IPS DF 4.7 (cell line): ENCODE results near the gene PSME3IP1.

Experiments
- DNase-seq: peaks from one replicate; pipeline ENCODE4 v3.0.0-alpha.2; 2013; ENCODE audit warnings: low spot score; ENCODE audit errors: extremely low read depth

Gene PSME3IP1

DNA sequence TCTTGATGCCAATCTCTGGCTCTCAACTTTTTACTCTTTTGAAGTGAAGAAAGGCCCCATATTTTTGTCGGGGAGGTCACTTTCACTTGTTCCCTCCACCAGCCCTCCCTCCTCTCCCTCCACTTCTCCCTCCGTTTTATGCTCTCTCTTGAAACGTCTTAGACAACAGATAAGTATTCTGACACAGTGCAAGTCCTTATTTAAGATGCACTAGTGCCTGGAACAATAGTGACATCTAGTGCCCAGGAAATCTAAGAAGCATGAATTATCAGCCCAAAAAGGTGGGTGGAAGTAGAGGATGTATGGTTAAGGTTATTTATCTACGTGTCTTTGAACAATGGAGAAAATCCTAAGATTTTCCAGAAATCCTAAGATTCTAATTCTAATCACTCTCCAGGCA, 17.9 kb downstream of the PSME3IP1 start:
- DNase-seq = no peak

- no peak for DNase-seq
Measured at GRCh38 chr16:57167538-57167937, 18.3 kb downstream of the PSME3IP1 start.

DNA sequence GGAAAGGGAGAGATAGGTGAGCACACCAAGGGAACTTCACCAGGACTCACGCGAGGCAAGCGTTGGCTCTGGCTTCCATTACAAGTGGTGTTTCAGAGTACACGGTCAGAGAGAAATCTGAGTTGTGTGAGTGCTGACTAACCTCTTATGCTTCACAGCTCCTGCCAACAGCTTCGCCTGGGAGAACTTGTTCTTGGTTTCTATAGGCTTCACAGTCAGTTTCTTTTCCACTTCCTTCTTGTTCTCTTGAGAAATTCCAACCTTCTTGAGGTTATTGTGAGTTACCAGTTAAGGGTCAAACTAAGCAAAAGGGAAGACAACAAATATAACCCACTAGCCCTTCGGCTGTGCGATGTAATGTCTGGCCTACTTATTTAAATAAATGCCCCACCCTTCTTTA, 18.9 kb downstream of the PSME3IP1 start:
- no peak for DNase-seq

DNA sequence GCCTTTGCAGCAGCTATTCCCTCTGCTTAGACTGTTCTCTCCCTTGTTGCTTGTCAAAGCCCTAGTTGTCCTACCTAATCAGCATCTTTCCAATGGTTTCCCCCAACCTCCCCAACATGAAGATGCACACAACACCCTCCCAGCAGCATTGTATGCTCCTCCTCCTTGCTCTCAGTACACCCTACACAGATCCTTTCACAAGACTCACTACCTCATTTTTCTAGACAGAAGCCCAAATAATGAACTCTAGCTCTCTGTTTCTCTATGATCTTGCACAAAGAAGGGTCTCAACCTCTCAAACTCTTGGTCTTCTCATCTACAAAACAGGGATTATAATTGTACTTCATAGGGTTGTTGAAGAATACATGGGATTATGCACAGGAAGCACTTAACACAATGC, 19.4 kb downstream of the PSME3IP1 start:
- DNase-seq = no peak

- no peak for DNase-seq
Measured at GRCh38 chr16:57165938-57166337, 19.9 kb downstream of the PSME3IP1 start.

GRCh38 chr16:57165483-57165882, 20.4 kb downstream of the PSME3IP1 start:
- DNase-seq = no peak

GRCh38 chr16:57163842-57164241, 22.0 kb downstream of the PSME3IP1 start:
- no peak for DNase-seq

DNA sequence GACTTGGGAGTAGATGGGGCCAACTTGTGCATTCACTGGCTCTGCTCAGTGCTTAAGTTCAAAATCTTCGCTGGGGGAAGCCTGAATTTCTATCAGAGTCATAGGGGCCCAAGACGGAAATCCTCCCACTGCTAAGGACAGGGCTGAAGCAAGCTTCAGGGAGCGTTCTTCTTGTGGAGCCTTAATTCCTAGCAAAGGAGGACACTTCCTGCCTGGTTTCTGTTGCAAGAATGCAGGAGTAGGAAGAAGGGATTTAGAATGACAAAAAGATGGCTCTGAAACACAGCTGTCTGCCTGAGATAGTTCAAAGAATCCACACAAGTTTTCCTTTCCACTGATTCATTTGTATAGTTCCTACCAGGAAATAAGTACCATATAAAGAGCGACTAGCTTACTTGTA, 26.4 kb downstream of the PSME3IP1 start:
- DNase-seq = no peak

- no peak for DNase-seq
Measured at GRCh38 chr16:57157533-57157932, 28.3 kb downstream of the PSME3IP1 start.

DNA sequence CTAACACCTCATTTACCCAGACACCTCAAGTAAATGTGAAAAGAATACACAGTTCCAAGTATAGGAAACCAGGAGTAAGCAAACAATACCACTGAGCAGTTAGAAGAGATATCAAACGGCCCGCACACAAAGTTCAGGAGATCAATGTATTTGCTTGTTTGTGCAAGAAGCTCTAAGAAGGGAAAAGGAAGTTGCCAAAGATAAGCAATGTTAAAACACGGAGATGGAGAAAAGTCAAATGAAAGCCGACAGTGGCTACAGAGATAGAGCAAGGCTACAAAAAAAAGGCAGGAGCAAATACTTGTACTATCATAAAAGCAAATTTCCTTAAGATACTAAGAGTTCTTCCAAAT, 29.5 kb downstream of the PSME3IP1 start:
- DNase-seq = no peak

DNA sequence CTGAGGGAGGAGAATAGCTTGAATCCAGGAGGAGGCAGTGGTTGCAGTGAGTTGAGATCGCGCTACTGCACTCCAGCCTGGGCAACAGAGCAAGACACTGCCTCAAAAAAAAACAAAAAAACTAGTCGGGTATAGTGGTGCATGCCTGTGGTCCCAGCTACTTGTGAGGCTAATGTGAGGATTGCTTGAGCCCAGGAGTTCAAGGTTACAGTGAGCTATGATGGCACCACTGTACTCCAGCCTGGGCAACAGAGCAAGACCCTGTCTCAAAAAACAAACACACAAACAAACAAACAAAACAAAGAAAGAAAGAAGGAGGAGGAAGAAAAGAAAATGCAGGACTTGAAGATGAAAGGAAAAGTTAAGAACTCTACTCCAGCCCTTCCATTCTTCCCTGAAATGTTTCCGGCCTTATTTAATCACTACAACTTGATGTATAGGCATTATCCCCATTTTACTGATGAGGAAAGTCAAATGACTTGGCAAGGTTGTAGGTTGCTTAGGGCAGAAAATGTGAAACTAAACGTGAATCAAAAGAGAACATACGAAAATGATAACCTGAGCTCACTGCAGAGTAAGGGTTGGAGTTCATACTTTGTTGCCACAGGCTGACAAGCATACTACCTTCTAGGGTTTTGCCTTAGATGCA, 30.0 kb downstream of the PSME3IP1 start:
- DNase-seq = no peak

DNA sequence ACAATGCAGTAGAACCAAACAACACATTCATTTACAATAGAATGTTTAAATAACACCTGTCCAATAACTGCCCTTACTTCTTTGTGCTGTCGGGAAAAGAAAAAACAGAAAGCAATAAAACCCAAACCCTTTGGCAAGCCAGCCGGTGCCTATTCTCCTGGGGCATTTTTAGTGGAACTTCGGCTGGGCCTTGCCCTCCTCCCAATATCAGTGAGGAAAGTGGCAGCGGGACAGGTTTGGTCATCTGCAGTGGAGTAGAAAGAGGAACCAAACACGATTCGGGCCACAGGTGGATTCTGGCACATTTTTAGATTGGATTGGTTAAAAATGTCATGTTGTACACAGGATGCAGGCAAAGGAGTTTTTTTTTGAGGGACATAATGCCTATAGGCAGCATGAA, 32.0 kb downstream of the PSME3IP1 start:
- no peak for DNase-seq

- DNase-seq = no peak
Measured at GRCh38 chr16:57152096-57153093, 33.4 kb downstream of the PSME3IP1 start.

DNA sequence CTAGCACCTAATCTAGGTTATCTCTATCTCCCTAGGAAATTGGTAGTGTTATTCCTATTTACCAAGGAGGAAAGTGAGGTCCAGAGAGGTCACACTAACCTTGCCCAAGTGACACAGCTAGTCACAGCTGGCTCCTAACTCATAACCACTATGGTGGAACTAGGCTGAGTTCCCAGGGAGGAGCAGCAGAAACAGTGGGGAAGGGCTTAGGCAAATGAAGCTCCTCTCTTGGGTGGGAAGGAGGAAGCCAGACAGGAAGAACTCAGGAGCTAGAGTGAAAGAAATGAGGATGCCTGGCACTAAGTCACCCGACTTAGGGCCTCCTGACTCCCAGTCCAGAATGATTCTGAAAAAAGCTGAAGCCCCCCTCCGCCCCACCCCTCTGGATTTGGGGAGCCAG, 34.5 kb downstream of the PSME3IP1 start:
- no peak for DNase-seq

DNA sequence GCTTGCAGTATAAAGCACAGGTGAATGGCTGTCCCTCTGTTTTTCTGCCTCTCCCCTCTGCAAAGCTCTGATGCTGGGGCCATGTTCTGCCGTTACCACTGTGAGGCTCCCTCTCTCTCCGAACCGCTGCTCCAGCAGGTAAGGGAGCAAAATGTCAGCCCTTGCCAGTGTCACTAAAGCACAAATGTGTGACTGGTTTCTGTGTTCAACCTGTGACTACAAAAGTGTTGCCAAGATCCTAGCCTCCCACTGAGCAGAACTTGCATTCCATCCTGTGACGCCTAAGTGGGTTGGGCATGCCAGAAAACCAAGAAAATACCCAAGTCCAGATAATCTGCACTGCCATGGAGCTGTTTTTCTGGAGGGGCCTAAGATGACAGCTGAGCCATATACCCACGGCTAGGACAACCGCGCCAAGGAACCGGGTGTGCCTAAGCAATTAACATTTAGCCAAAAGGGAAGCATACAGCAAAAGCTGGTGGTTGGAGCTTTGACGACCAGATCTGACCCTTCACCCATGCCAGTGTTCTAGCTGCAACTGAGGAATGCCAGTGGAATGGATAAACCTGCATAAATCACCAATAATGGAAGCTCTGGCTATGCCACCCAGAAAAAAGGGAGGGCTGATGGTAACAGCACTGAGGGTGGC, 35.0 kb downstream of the PSME3IP1 start:
- DNase-seq = no peak

DNA sequence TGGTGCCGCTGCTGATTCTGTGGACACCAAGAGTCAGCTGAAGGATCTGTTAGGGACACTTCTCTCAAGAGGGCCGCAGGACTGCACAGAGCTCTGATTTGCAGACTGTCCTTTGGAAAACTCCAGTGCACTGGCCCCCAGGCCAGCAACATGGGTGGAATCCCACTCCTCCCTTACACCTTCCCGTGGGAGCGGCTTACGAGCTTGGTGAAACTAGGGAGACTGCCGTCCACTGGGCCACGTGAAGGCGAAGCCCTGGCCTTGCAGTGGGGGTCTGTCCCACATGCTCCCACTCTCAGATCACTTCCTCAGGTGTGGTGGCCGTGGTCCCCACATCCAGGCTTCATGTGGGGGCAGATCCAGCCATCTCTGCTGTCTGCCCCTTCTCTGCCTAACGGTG, 36.4 kb downstream of the PSME3IP1 start:
- DNase-seq = no peak

DNA sequence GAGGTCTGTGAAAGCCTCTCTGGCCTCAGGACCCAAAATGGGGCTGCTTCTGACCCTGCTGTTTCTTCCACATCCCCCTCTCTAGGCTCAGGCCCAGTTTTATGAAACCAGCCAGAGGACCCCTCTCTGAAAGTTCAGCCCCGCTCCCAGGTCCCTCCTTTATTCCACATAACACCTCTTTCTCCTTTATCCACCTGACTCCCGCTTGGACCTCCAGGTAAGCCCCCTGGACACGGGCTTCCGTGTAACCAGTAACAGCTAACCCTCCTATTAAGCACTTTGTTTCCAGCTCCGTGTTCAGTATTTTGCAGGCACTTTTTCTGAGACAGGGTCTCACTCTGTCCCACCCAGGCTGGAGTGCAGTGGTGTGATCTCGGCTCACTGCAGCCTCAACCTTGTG, 37.4 kb downstream of the PSME3IP1 start:
- DNase-seq = no peak

- DNase-seq = no peak
Measured at GRCh38 chr16:57147381-57148221, 38.2 kb downstream of the PSME3IP1 start.

DNA sequence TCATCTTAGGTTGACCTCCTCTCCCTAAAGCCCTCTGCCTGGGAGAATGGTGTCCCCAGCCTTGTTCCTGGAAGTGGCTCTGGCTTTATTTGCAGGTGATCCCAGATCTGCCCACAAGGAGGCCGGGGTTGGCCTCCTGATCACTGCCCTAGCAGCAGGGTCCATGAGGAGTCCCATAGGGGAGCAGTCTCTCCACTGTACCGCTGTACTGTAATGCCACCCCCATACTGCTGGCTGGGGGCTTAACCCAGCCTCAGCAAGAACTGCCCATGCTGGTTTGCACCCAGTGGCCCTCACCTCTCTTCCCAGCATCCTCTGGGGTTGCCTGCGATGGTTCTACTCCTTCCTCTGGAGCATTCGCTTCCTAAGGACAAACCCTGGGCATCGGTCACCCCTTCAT, 39.1 kb downstream of the PSME3IP1 start:
- DNase-seq = no peak

GRCh38 chr16:57146040-57146647, 39.7 kb downstream of the PSME3IP1 start:
- no peak for DNase-seq
